ENCODE measurements around the gene CBX1.

GRCh38 chr17:48148854-48149786 is 47.8 kb upstream of the CBX1 start:
- TF ChIP-seq CTCF (IDR thresholded peaks at IDR 0.05), result no peak
- no peak for TF ChIP-seq POLR2A (IDR thresholded peaks at IDR 0.05)

All from esophagus squamous epithelium (tissue), 4 donors.